IMR-90 (cell line): ENCODE results near the gene COL23A1. TPM values are rescaled to one million over a fixed set of nuclear protein-coding genes. Genes with fewer than 3 reads are reported as not detected.

ENCODE experiments used
- ATAC-seq: fragments of 200-7000 bp; cut with Tn5 transposase; 2 replicates; pipeline ENCODE4 v1.9.1; 2020; ENCODE audit warnings: low read depth, mild to moderate bottlenecking, moderate library complexity
- BruUV-seq: library from RNA; stranded (reverse); fragments of 400-500 nt; replicated peaks from 2 replicates; lab custom pipeline; 2021; lab: Mats Ljungman, UMichigan
- CTCF ChIA-PET: fragments of 300-600 bp; formaldehyde crosslinking; extraction: SDS; loops from one replicate; lab custom pipeline; 2021; ENCODE audit warnings: antibody characterized with exemption; lab: Yijun Ruan, JAX
- POLR2A ChIA-PET: fragments of 300-600 bp; sonication (Branson Sonifier 250); formaldehyde crosslinking; loops from one replicate; lab custom pipeline; 2022; ENCODE audit warnings: antibody characterized with exemption; ENCODE audit not compliant: unreplicated experiment; lab: Charles Lee
- DNase-seq: peaks from one replicate; pipeline ENCODE4 v3.0.0; 2013
- H2AFZ ChIP-seq: replicated peaks from 2 replicates; pipeline ENCODE3; 2013; ENCODE audit warnings: low read length, mild to moderate bottlenecking; ENCODE audit not compliant: poor library complexity
- H2AK5ac ChIP-seq: 2 replicates; pipeline ENCODE4 v1.6.1; 2013; ENCODE audit warnings: low read depth, low read length, inconsistent platforms
- H2AK9ac ChIP-seq: replicated peaks from 2 replicates; pipeline ENCODE3; 2013; ENCODE audit warnings: mild to moderate bottlenecking, low read depth, low read length, moderate library complexity; ENCODE audit not compliant: poor library complexity
- H2BK120ac ChIP-seq: 2 replicates; pipeline ENCODE4 v1.6.1; 2013; ENCODE audit warnings: low read depth, low read length, inconsistent platforms
- H2BK15ac ChIP-seq: 3 replicates; pipeline ENCODE4 v1.6.1; 2013; ENCODE audit warnings: low read depth, low read length, inconsistent platforms
- H2BK20ac ChIP-seq: 2 replicates; pipeline ENCODE4 v1.6.1; 2013; ENCODE audit warnings: low read depth, mild to moderate bottlenecking, inconsistent platforms, low read length, moderate library complexity
- H2BK5ac ChIP-seq: 2 replicates; pipeline ENCODE4 v1.6.1; 2013; ENCODE audit warnings: mild to moderate bottlenecking, low read depth, low read length, inconsistent platforms; ENCODE audit not compliant: poor library complexity, severe bottlenecking
- H3K14ac ChIP-seq: replicated peaks from 2 replicates; pipeline ENCODE4 v1.6.1; 2013; ENCODE audit warnings: low read depth, low read length, inconsistent platforms
- H3K18ac ChIP-seq: 2 replicates; pipeline ENCODE4 v1.6.1; 2013; ENCODE audit warnings: low read depth, low read length, control low read depth
- H3K23ac ChIP-seq: 2 replicates; pipeline ENCODE4 v1.6.1; 2013; ENCODE audit warnings: low read depth, low read length, inconsistent platforms
- H3K27ac ChIP-seq: 2 replicates; pipeline ENCODE4 v1.5.1; 2013; ENCODE audit warnings: mild to moderate bottlenecking, control low read depth, low read length; ENCODE audit not compliant: insufficient read depth
- H3K27me3 ChIP-seq: 2 replicates; pipeline ENCODE4 v1.6.1; 2013; ENCODE audit warnings: low read length; ENCODE audit not compliant: control insufficient read depth, insufficient read depth
- H3K36me3 ChIP-seq: 2 replicates; pipeline ENCODE4 v1.6.1; 2013; ENCODE audit warnings: low read length, mixed read lengths; ENCODE audit not compliant: control insufficient read depth, insufficient read depth
- H3K4ac ChIP-seq: 2 replicates; pipeline ENCODE4 v1.6.1; 2013; ENCODE audit warnings: low read depth, low read length, inconsistent platforms
- H3K4me1 ChIP-seq: 2 replicates; pipeline ENCODE4 v1.6.1; 2013; ENCODE audit warnings: low read length, mixed read lengths; ENCODE audit not compliant: control insufficient read depth, insufficient read depth
- H3K4me2 ChIP-seq: 2 replicates; pipeline ENCODE4 v1.6.1; 2013; ENCODE audit warnings: low read depth, mild to moderate bottlenecking, control low read depth, low read length, moderate library complexity
- H3K4me3 ChIP-seq: 2 replicates; pipeline ENCODE4 v1.5.1; 2013; ENCODE audit warnings: low read depth, mild to moderate bottlenecking, control low read depth, low read length, moderate library complexity; ENCODE audit not compliant: insufficient read depth
- H3K56ac ChIP-seq: 2 replicates; pipeline ENCODE4 v1.6.1; 2013; ENCODE audit warnings: low read length, inconsistent platforms; ENCODE audit not compliant: insufficient read depth; ENCODE audit errors: extremely low read depth
- H3K79me1 ChIP-seq, 2 experiments: 2 replicates each; pipeline ENCODE4 v1.6.1; 2013; ENCODE audit warnings: low read length in 2 of 2, inconsistent platforms in 1 of 2, low read depth in 1 of 2
- H3K9ac ChIP-seq: 2 replicates; pipeline ENCODE4 v1.6.1; 2013; ENCODE audit warnings: low read depth, low read length, control low read depth
- H3K9me1 ChIP-seq: 2 replicates; pipeline ENCODE4 v1.6.1; 2013; ENCODE audit warnings: low read length, inconsistent platforms; ENCODE audit not compliant: insufficient read depth
- H3K9me3 ChIP-seq: 2 replicates; pipeline ENCODE4 v1.6.1; 2013; ENCODE audit warnings: low read length; ENCODE audit not compliant: control insufficient read depth, insufficient read depth
- H4K20me1 ChIP-seq: 2 replicates; pipeline ENCODE4 v1.6.1; 2013; ENCODE audit warnings: low read length, inconsistent platforms; ENCODE audit not compliant: insufficient read depth
- H4K5ac ChIP-seq: 2 replicates; pipeline ENCODE4 v1.6.1; 2013; ENCODE audit warnings: mild to moderate bottlenecking, low read depth, low read length, control low read depth
- H4K8ac ChIP-seq, 2 experiments: 2 replicates each; pipeline ENCODE4 v1.6.1; 2013; ENCODE audit warnings: low read depth in 2 of 2, low read length in 2 of 2, control low read depth in 1 of 2, inconsistent platforms in 1 of 2
- H4K91ac ChIP-seq: 2 replicates; pipeline ENCODE4 v1.6.1; 2013; ENCODE audit warnings: low read depth, low read length, inconsistent platforms; ENCODE audit not compliant: insufficient read depth
- BHLHE40 ChIP-seq: fragments of 150-350 bp; IDR thresholded peaks from 2 replicates; pipeline ENCODE4 v1.6.1; 2016; ENCODE audit warnings: mild to moderate bottlenecking, low read depth, low read length
- CEBPB ChIP-seq: IDR thresholded peaks from 2 replicates; pipeline ENCODE4 v1.6.1; 2012; ENCODE audit warnings: low read depth, low read length, improper control_type of control experiment
- CHD1 ChIP-seq: IDR thresholded peaks from 2 replicates; pipeline ENCODE4 v1.6.1; 2012; ENCODE audit warnings: low read depth, low read length, improper control_type of control experiment
- CTCF ChIP-seq: conservative IDR thresholded peaks from 2 replicates; pipeline ENCODE4 v1.5.1; 2012; ENCODE audit warnings: mild to moderate bottlenecking, low read depth, low read length, improper control_type of control experiment
- FOS ChIP-seq: fragments of 150-350 bp; IDR thresholded peaks from 2 replicates; pipeline ENCODE4 v1.6.1; 2016; ENCODE audit warnings: low read depth, low read length
- MAZ ChIP-seq: IDR thresholded peaks from 2 replicates; pipeline ENCODE4 v1.6.1; 2012; ENCODE audit warnings: low read depth, mild to moderate bottlenecking, low read length, improper control_type of control experiment, moderate library complexity, borderline replicate concordance
- MXI1 ChIP-seq: IDR thresholded peaks from 2 replicates; pipeline ENCODE4 v1.6.1; 2012; ENCODE audit warnings: low read depth, mild to moderate bottlenecking, low read length, moderate library complexity, borderline replicate concordance
- NFE2L2 ChIP-seq: fragments of 150-350 bp; IDR thresholded peaks from 2 replicates; pipeline ENCODE4 v1.6.1; 2016; ENCODE audit warnings: low read depth, mild to moderate bottlenecking, low read length
- POLR2A ChIP-seq: IDR thresholded peaks from 2 replicates; pipeline ENCODE4 v1.6.1; 2012; ENCODE audit warnings: mild to moderate bottlenecking, low read depth, low read length
- RAD21 ChIP-seq: IDR thresholded peaks from 2 replicates; pipeline ENCODE4 v1.6.1; 2012; ENCODE audit warnings: low read length, improper control_type of control experiment
- RCOR1 ChIP-seq: IDR thresholded peaks from 2 replicates; pipeline ENCODE4 v1.6.1; 2012; ENCODE audit warnings: mild to moderate bottlenecking, low read length, improper control_type of control experiment; ENCODE audit not compliant: insufficient replicate concordance
- USF2 ChIP-seq: fragments of 150-350 bp; IDR thresholded peaks from 2 replicates; pipeline ENCODE4 v1.6.1; 2017; ENCODE audit warnings: mild to moderate bottlenecking, antibody characterized with exemption, low read length, low read depth
- WGBS, 2 experiments: methylation state at CpG; one replicate each; pipeline versions ENCODE4 v1.1.5 to v1.1.7; 2013; ENCODE audit warnings: missing lambda C conversion rate in 2 of 2; ENCODE audit not compliant: insufficient read length in 1 of 2; ENCODE audit errors: extremely low coverage in 2 of 2; 5-methylcytosine and 5-hydroxymethylcytosine counted together
- dilution Hi-C: fragments of 300-500 bp; cut with HindIII; formaldehyde crosslinking; loops from one replicate; pipeline ENCODE4 v1.14.3; 2018; ENCODE audit warnings: low sequenced_read_pairs; ENCODE audit not compliant: unreplicated experiment
- in situ Hi-C: fragments of 300-500 bp; cut with MboI; formaldehyde crosslinking; loops from 3 replicates; pipeline ENCODE4 v1.14.3; 2019; ENCODE audit warnings: low sequenced_read_pairs, inconsistent platforms, mixed read lengths
- intact Hi-C: fragments of 100-400 bp; cut with micrococcal nuclease; formaldehyde crosslinking; loops from 2 replicates; pipeline ENCODE4 v1.10.0; 2022
- polyA plus RNA-seq, 3 experiments: library from polyadenylated mRNA; depleted of rRNA; stranded (reverse); fragments of >200 nt; gene quantifications; 2 replicates each; pipeline ENCODE4 v1.2.3, GENCODE V29; 2012; ENCODE audit warnings: low replicate concordance in 1 of 3
- total RNA-seq: library from RNA; depleted of rRNA; stranded (reverse); fragments of >200 nt; gene quantifications from 2 replicates; pipeline ENCODE4 v1.2.3, GENCODE V29; 2012

COL23A1 gene
- total and polyA plus RNA-seq, 2 of the 4 experiments (the other 2 are of a cell fraction), result not detected

GRCh38 chr5:178429491-178430185, 160.6 kb downstream of the COL23A1 start:
- BruUV-seq, result no TSS peak
- CTCF ChIA-PET, result no interaction called here
- no peak overlapping the region for H3K23ac ChIP-seq
- no peak overlapping the region for H2BK120ac ChIP-seq
- POLR2A ChIA-PET, result no interaction called here
- no peak for DNase-seq
- dilution Hi-C loops (no loop called here), in situ Hi-C loops (no loop called here), intact Hi-C loops (no loop called here)
- TF ChIP-seq POLR2A, result no peak
- TF ChIP-seq MAZ, result no peak
- no peak for TF ChIP-seq NFE2L2
- no peak for TF ChIP-seq MXI1
- TF ChIP-seq BHLHE40, result no peak
- no peak for TF ChIP-seq CEBPB
- no peak for TF ChIP-seq RCOR1
- no peak for TF ChIP-seq USF2
- no peak for TF ChIP-seq CHD1
- no peak for TF ChIP-seq FOS
- TF ChIP-seq CTCF, result no peak
- no peak for TF ChIP-seq RAD21
- ATAC-seq, result no peak
- H4K91ac ChIP-seq, result no peak overlapping the region
- H2BK20ac ChIP-seq, result no peak overlapping the region
- H3K9me3 ChIP-seq, result peaks cover 27% of the 10 kb centered on the region
- no peak overlapping the region for H2AK5ac ChIP-seq
- no peak overlapping the region for H3K9ac ChIP-seq
- H4K8ac ChIP-seq, result no peak overlapping the region
- H3K4ac ChIP-seq, result no peak overlapping the region
- H3K27me3 ChIP-seq, result no peaks in the 10 kb centered on the region
- H3K4me1 ChIP-seq, result no peaks in the 10 kb centered on the region
- no peak overlapping the region for H2BK5ac ChIP-seq
- H3K36me3 ChIP-seq, result no peaks in the 10 kb centered on the region
- no peak overlapping the region for H4K5ac ChIP-seq
- H3K18ac ChIP-seq, result no peak overlapping the region
- 55% methylated on average over 8 of the region's 11 CpGs; no CpG with 5 or more reads in 1 of the 2 experiments for WGBS, 2 experiments
- no peak overlapping the region for H3K56ac ChIP-seq
- no peak overlapping the region for H3K4me3 ChIP-seq
- H3K27ac ChIP-seq, result no peak overlapping the region
- no peak overlapping the region for H2AK9ac ChIP-seq
- H4K20me1 ChIP-seq, result no peaks in the 10 kb centered on the region
- H2AFZ ChIP-seq, result no peak overlapping the region
- H3K9me1 ChIP-seq, result no peaks in the 10 kb centered on the region
- H3K79me1 ChIP-seq, result no peaks in the 10 kb centered on the region
- H3K14ac ChIP-seq, result no peak overlapping the region
- no peak overlapping the region for H2BK15ac ChIP-seq
- no peak overlapping the region for H3K4me2 ChIP-seq
